AG10803 (cell line): ENCODE results near the gene MPPED2.

ENCODE experiments used
- DNase-seq: peaks from one replicate; pipeline ENCODE4 v3.0.0; 2010; ENCODE audit warnings: low read depth
- H3K4me3 ChIP-seq: 2 replicates; pipeline ENCODE4 v1.5.1; 2011; ENCODE audit warnings: mild to moderate bottlenecking, low read length, control low read depth
- TF ChIP-seq, protein P1 (sequence below): conservative IDR thresholded peaks from 2 replicates; pipeline ENCODE4 v1.5.1; 2011; ENCODE audit warnings: mild to moderate bottlenecking, low read length, control low read depth, inconsistent platforms

MPPED2 gene

DNA sequence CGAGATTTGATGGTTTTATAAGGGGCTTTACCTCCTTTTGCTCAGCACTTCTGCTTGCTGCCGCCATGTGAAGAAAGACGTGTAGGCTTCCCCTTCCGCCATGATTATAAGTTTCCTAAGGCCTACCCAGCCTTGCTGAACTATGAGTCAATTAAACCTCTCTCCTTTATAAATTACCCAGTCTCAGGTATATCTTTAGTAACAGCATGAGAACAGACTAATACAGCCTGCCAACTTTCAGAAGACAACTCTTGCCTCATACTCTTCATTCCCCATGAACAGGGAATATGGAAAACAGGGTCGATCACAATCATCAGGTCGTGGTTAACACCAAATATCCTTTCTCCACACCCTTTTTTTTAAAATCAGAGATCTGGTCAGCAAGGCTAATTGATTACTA lies 83.0 kb downstream of the MPPED2 start:
- H3K4me3 ChIP-seq, result no peak overlapping the region
- no peak for DNase-seq
- TF ChIP-seq, protein P1, sequence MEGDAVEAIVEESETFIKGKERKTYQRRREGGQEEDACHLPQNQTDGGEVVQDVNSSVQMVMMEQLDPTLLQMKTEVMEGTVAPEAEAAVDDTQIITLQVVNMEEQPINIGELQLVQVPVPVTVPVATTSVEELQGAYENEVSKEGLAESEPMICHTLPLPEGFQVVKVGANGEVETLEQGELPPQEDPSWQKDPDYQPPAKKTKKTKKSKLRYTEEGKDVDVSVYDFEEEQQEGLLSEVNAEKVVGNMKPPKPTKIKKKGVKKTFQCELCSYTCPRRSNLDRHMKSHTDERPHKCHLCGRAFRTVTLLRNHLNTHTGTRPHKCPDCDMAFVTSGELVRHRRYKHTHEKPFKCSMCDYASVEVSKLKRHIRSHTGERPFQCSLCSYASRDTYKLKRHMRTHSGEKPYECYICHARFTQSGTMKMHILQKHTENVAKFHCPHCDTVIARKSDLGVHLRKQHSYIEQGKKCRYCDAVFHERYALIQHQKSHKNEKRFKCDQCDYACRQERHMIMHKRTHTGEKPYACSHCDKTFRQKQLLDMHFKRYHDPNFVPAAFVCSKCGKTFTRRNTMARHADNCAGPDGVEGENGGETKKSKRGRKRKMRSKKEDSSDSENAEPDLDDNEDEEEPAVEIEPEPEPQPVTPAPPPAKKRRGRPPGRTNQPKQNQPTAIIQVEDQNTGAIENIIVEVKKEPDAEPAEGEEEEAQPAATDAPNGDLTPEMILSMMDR, result no peak

DNA sequence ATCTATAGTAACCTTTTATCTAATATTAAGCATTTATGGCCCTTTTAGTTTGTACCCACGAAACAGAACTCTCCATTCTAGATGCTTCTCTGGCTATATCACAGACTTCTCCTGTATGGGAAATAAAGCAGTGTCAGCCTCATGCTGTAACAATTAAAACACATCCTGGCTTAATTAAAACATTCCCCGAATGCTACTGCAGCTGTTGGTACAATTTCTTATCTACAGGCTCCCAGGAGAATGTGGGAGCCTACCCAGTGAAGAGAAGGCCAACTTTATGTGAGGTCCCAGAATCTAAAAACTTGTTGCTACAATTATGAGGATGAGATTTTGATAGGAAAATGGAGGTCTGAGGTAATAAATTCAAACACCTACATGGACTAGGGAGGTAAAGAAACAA lies 83.8 kb downstream of the MPPED2 start:
- TF ChIP-seq, protein P1, result no peak
- no peak overlapping the region for H3K4me3 ChIP-seq
- no peak for DNase-seq

DNA sequence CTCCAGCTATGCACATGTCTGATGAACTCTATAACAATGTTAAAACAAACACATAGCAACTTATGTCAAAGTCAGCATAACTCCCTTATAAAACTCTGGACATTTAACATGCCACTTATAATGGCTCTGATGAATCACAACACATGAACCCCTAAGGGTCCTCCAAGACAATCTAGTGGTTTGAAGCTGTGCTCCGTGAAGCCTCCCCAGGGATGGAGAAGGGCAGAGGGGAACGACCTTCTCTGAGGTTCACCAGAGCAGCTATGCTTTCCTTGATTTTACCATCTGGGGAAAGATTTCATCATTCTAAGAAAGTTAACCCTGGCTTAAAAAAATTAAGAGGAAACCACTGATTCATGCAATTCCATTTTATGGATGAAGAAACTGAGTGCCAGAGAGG lies 84.4 kb downstream of the MPPED2 start:
- TF ChIP-seq, protein P1, result no peak
- no peak for DNase-seq
- no peak overlapping the region for H3K4me3 ChIP-seq

DNA sequence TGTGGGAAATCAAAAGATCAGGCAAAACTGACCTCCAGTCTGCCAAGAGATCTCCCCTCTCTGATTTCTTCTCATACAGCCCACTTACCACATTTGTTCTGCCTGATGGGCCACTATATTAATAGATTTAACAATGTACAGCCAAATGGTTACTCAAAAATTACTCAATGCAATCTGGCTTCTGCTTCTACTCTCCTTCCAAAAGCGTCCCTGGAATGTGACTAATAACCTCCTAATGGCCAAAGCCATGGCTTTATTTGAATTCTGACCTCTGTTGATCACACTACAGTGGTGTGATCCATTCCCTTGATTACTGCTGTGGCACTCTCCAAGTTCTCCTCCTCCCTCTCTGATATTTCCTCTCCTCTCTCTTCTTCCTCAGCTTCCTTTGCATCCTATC lies 86.2 kb downstream of the MPPED2 start:
- TF ChIP-seq, protein P1, result no peak
- no peak for DNase-seq
- H3K4me3 ChIP-seq, result no peak overlapping the region

DNA sequence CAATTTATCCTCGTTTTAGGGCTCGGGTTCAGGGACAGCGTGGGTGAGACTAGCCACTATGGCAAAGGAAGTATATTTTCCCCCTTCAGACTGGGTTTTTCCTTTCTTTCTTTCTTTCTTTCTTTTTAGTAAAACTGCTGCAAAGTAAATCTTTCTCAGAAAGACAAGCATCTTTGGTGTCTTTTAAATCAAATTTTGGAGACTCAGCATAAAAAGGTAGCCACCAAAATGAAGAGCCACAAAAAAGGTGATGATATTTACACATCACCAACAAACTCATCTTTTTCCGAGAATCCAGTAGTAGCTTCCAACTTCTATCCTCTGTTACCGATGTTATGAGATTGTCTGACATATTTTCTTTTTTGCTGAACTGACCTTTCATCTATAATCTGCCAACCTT lies 88.6 kb downstream of the MPPED2 start:
- no peak for DNase-seq
- no peak overlapping the region for H3K4me3 ChIP-seq
- TF ChIP-seq, protein P1, result no peak

DNA sequence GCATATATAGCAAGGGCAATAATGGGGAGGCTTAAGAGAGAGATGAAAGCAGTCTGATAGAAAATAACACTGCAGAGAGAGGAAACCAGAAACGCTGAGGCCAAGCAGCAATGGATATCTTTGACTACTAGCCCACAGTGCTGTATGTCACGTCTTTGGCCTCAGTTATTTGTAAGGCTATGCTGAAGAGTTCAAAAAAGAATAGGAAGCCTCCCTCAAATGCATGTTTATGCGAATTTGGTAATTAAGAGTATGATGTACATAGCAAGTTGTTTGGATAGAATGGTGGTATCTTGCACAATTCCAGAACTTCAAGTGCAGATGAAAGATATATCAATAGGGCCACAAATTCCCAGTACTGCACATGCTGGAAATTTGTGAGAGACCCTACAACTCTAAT lies 89.2 kb downstream of the MPPED2 start:
- H3K4me3 ChIP-seq, result no peak overlapping the region
- no peak for DNase-seq
- TF ChIP-seq, protein P1, result no peak

DNA sequence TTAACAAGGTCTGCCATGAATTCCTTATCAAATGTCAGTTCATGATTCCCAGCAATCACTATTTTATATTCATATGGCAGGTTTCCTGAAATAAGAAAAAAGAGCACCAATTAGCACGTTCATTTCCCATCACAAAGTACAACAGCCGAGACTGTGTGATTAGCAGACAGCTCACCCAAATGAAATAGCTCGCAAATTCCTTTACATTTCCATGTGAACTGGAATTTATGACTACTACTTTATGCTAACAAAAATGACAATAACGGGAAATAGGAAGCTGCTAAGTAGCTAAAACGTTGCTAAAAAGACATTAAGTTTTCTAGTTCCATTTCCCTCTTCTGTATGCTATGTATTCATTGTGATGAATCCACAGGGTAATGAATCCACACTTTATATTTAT lies 90.7 kb downstream of the MPPED2 start:
- DNase-seq, result no peak
- TF ChIP-seq, protein P1, result no peak
- H3K4me3 ChIP-seq, result no peak overlapping the region
